Adrenal gland (tissue), 12 donors: ENCODE results near the gene KXD1. TPM values are rescaled to one million over a fixed set of nuclear protein-coding genes. Genes with fewer than 3 reads are reported as not detected.
A peak's percentile ranks its signal among the peaks of the same experiment; 100 is the strongest.
"Not testable (repeated sequence)": the region's sequence is repeated elsewhere in the genome, so short reads cannot be mapped to it uniquely, and the experiment has no call there.

Experiments used
- DNase-seq, 7 donors: peaks; one replicate each; pipeline ENCODE4 v3.0.0-alpha.2; 2019 to 2020
- H3K27ac ChIP-seq, 5 donors: fragments of 200-600 bp; sonication (generic) in 4 of 5; 1 replicate in 3 of 5; 2 replicates in 2 of 5; pipeline versions ENCODE4 v1.5.1 to v1.8.0; 2016 to 2020; ENCODE audit warnings: mild to moderate bottlenecking in 1 of 5
- H3K27me3 ChIP-seq: fragments of 200-600 bp; 2 replicates; pipeline ENCODE4 v1.8.0; 2021
- H3K36me3 ChIP-seq, 2 donors: fragments of 200-600 bp; replicated peaks in 1 of 2; 1 replicate in 1 of 2; 2 replicates in 1 of 2; pipeline versions ENCODE4 v1.5.1 to v1.8.0; 2018 to 2022
- H3K4me1 ChIP-seq, 2 donors: fragments of 200-600 bp; replicated peaks in 1 of 2; 1 replicate in 1 of 2; 2 replicates in 1 of 2; pipeline versions ENCODE4 v1.5.1 to v1.8.0; 2018 to 2021
- H3K4me3 ChIP-seq, 4 donors: fragments of 200-600 bp; sonication (generic) in 3 of 4; one replicate each; pipeline ENCODE4 v1.5.1; 2016 to 2018
- H3K9me3 ChIP-seq, 3 donors: fragments of 200-600 bp; sonication (generic) in 1 of 3; replicated peaks in 1 of 3; 1 replicate in 2 of 3; 2 replicates in 1 of 3; pipeline versions ENCODE4 v1.5.1 to v1.8.0; 2016 to 2021
- CTCF ChIP-seq, 6 experiments: fragments of 450-650 bp in 4 of 6; fragments of 200-600 bp in 2 of 6; sonication (generic) in 1 of 6; IDR thresholded peaks; 1 replicate in 5 of 6; 2 replicates in 1 of 6; pipeline versions ENCODE4 v1.5.1 to v1.8.0; 2016 to 2021; ENCODE audit warnings: antibody characterized with exemption in 6 of 6, mild to moderate bottlenecking in 2 of 6, moderate library complexity in 1 of 6
- POLR2A ChIP-seq, 2 donors: fragments of 450-650 bp; IDR thresholded peaks; one replicate each; pipeline ENCODE4 v1.6.1; 2017; ENCODE audit warnings: antibody characterized with exemption in 2 of 2, mild to moderate bottlenecking in 2 of 2, moderate library complexity in 1 of 2
- WGBS, 4 donors: extraction: QIAGEN DNeasy Blood & Tissue Kit in 2 of 4; methylation state at CpG; one replicate each; pipeline versions ENCODE4 v1.1.5 to v1.1.7; 2013 to 2017; 5-methylcytosine and 5-hydroxymethylcytosine counted together
- intact Hi-C, 2 donors: fragments of 100-400 bp; cut with DNase I; formaldehyde crosslinking; loops; one replicate each; pipeline versions ENCODE4 v1.14.1 to v1.15.0; 2022 to 2023
- polyA plus RNA-seq, 3 donors: library from polyadenylated mRNA; stranded (reverse); fragments of 200-250 nt in 2 of 3; fragments of 350-450 nt in 1 of 3; fragmentation: Illumina TruSeq in 1 of 3; extraction: RNeasy Lipid Tissue Mini Kit (QIAGEN cat#74804) in 1 of 3; gene quantifications; one replicate each; pipeline ENCODE4 v1.2.3, GENCODE V29; 2013 to 2014
- total RNA-seq, 9 donors: library from RNA; depleted of rRNA in 4 of 9; stranded (reverse); fragments of >200 nt in 4 of 9; fragments of 120-200 nt in 1 of 9; fragmentation: NEBNext Ultra II Directional in 1 of 9; extraction: Animal tissue kit (Norgen Biotek cat#: 25700) in 1 of 9; gene quantifications; one replicate each; pipeline versions ENCODE4 v1.1.0 to v1.2.4, GENCODE V29; 2013 to 2023
- donor health status: healthy with polysubstance abuse.
- donor health status: Bipolar disorder and iron deficiency.
- donor health status: DM: yes; HTN: yes; CAD: no.
- donor health status: DM: no; HTN: no; CAD: no.
- donor health status: DM: no; HTN: no; CAD: no.
- donor health status: DM: yes; HTN: yes; CAD: no.

KXD1 gene
- total and polyA plus RNA-seq, 12 donors: 57.7 to 165 (median 82.5) TPM

- DNase-seq: no peak
- Histone ChIP-seq H3K4me1 (peaks cover 10 to 40% of the 10 kb centered on the region in 2 donors), H3K27ac (no peak overlapping the region), H3K4me3 (no peak overlapping the region), H3K9me3 (no peaks in the 10 kb centered on the region), H3K36me3 (peaks cover 0 to 4% of the 10 kb centered on the region in 2 donors), H3K27me3 (no peaks in the 10 kb centered on the region)
- intact Hi-C loops: loop anchor here (5.0 to 10.0 kb wide), 3 partner anchors 137 to 255 kb away; no protein-coding TSS in a partner anchor
- no peak for TF ChIP-seq CTCF (IDR thresholded peaks at IDR 0.05)
- TF ChIP-seq POLR2A (IDR thresholded peaks at IDR 0.05): no peak
- 94 to 96% (median 95%) methylated on average over 21 to 22 of the region's 22 CpGs for WGBS, 4 donors
Observed at GRCh38 chr19:18591735-18592385, 34.2 kb downstream of the KXD1 start.

- peaks cover 10 to 41% of the 10 kb centered on the region in 2 donors for H3K4me1 ChIP-seq
- not testable (repeated sequence) for H3K27ac ChIP-seq, H3K36me3 ChIP-seq, H3K9me3 ChIP-seq, H3K27me3 ChIP-seq, H3K4me3 ChIP-seq
- WGBS, 4 donors: 68 to 76% (median 71%) methylated on average over 4 to 5 of the region's 5 CpGs
- intact Hi-C loops: loop anchor here (5.0 to 10.0 kb wide), 3 partner anchors 138 to 255 kb away; no protein-coding TSS in a partner anchor
- DNase-seq: peak in 1 of 7 donors; percentile 41
Observed at GRCh38 chr19:18592732-18593131, 35.1 kb downstream of the KXD1 start.

GRCh38 chr19:18593367-18594095 is 35.9 kb downstream of the KXD1 start:
- 35 to 43% (median 39%) methylated on average over 17 to 25 of the region's 25 CpGs for whole genome bisulfite sequencing, 4 donors
- peak in 2 of 7 donors; percentile 45 to 64 for DNase-seq
- intact Hi-C loops: loop anchor here (5.0 to 10.0 kb wide), 3 partner anchors 139 to 254 kb away; no protein-coding TSS in a partner anchor
- TF ChIP-seq POLR2A (IDR thresholded peaks at IDR 0.05): no peak
- no peak for TF ChIP-seq CTCF (IDR thresholded peaks at IDR 0.05)
- H3K27ac ChIP-seq: peak overlapping the region in 1 of 5 donors; percentile 3
- H3K4me3 ChIP-seq: peak overlapping the region in 1 of 4 donors; percentile 41
- peaks cover 0 to 4% of the 10 kb centered on the region in 2 donors for H3K36me3 ChIP-seq
- no peaks in the 10 kb centered on the region for H3K27me3 ChIP-seq
- H3K9me3 ChIP-seq: no peaks in the 10 kb centered on the region
- H3K4me1 ChIP-seq: peaks cover 10 to 33% of the 10 kb centered on the region in 2 donors

GRCh38 chr19:18594096-18594823 is 36.6 kb downstream of the KXD1 start:
- intact Hi-C loops: loop anchor here (5.0 to 10.0 kb wide), 3 partner anchors 139 to 253 kb away; no protein-coding TSS in a partner anchor
- peak; percentile 73 to 85 (median 76) for DNase-seq
- H3K36me3 ChIP-seq: peaks cover 0 to 4% of the 10 kb centered on the region in 2 donors
- H3K9me3 ChIP-seq: no peaks in the 10 kb centered on the region
- TF ChIP-seq POLR2A (IDR thresholded peaks at IDR 0.05) (no peak), CTCF (IDR thresholded peaks at IDR 0.05) (peak; percentile 36 to 91 (median 74))
- H3K4me1 ChIP-seq: peaks cover 6 to 30% of the 10 kb centered on the region in 2 donors
- no peaks in the 10 kb centered on the region for H3K27me3 ChIP-seq
- peak overlapping the region in 2 of 5 donors; percentile 3 to 38 for H3K27ac ChIP-seq
- H3K4me3 ChIP-seq: peak overlapping the region in 1 of 4 donors; percentile 41
- 1 to 6% (median 1%) methylated on average over 14 to 54 of the region's 54 CpGs for WGBS, 4 donors
